SK-N-SH (cell line): ENCODE measurements around the gene NHS. TPM values are rescaled to one million over a fixed set of nuclear protein-coding genes. Genes with fewer than 3 reads are reported as not detected.

Experiments
- CTCF ChIA-PET: fragments of 300-600, 350-600 bp; formaldehyde crosslinking; extraction: SDS; loops from one replicate; lab custom pipeline; 2021; lab: Yijun Ruan, JAX
- POLR2A ChIA-PET: fragments of 350-600 bp; sonication (Branson Sonifier 250); formaldehyde crosslinking; extraction: SDS; loops from one replicate; lab custom pipeline; 2020; ENCODE audit warnings: antibody characterized with exemption, inconsistent platforms; lab: Yijun Ruan, JAX
- DNase-seq: peaks from one replicate; pipeline ENCODE4 v3.0.0; 2012
- H2AFZ ChIP-seq: fragments of 200-600 bp; sonication (generic); 2 replicates; pipeline ENCODE4 v1.8.1; 2016; ENCODE audit warnings: antibody characterized with exemption, mild to moderate bottlenecking, low read depth
- H3F3A ChIP-seq: fragments of 200-600 bp; sonication (generic); replicated peaks from 2 replicates; pipeline ENCODE3; 2016; ENCODE audit warnings: antibody characterized with exemption, mild to moderate bottlenecking; ENCODE audit not compliant: insufficient read depth
- H3K27ac ChIP-seq, 2 experiments: fragments of 200-500 bp in 1 of 2; fragments of 200-600 bp in 1 of 2; sonication (Bioruptor generic) in 1 of 2; sonication (generic), shearing (Covaris generic) in 1 of 2; 2 replicates each; pipeline versions ENCODE4 v1.5.1 to v1.6.1; 2014 to 2016; ENCODE audit warnings: low read depth in 2 of 2, inconsistent platforms in 1 of 2, low read length in 1 of 2, mild to moderate bottlenecking in 1 of 2, mixed read lengths in 1 of 2
- H3K27me3 ChIP-seq: fragments of 200-600 bp; sonication (generic), shearing (Covaris generic); 2 replicates; pipeline ENCODE4 v1.6.1; 2016; ENCODE audit warnings: mixed run types; ENCODE audit not compliant: insufficient read depth
- H3K36me3 ChIP-seq, 2 experiments: fragments of 200-500 bp in 1 of 2; fragments of 200-600 bp in 1 of 2; sonication (Bioruptor generic) in 1 of 2; sonication (generic) in 1 of 2; replicated peaks in 1 of 2; 2 replicates each; pipeline versions ENCODE3 to v1.5.1; 2014 to 2016; ENCODE audit warnings: low read length in 1 of 2, mild to moderate bottlenecking in 1 of 2; ENCODE audit not compliant: insufficient read depth in 2 of 2, control insufficient read depth in 1 of 2
- H3K4me1 ChIP-seq, 2 experiments: fragments of 200-500 bp in 1 of 2; fragments of 200-600 bp in 1 of 2; sonication (Bioruptor generic) in 1 of 2; sonication (generic), shearing (Covaris generic) in 1 of 2; 2 replicates each; pipeline versions ENCODE4 v1.5.1 to v1.6.1; 2014 to 2016; ENCODE audit warnings: low read depth in 1 of 2, low read length in 1 of 2, mixed run types in 1 of 2; ENCODE audit not compliant: insufficient read depth in 2 of 2, control insufficient read depth in 1 of 2
- H3K4me2 ChIP-seq: fragments of 200-600 bp; sonication (generic), shearing (Covaris generic); 2 replicates; pipeline ENCODE4 v1.6.1; 2017; ENCODE audit warnings: mixed run types
- H3K4me3 ChIP-seq, 2 experiments: fragments of 200-500 bp in 1 of 2; fragments of 200-600 bp in 1 of 2; sonication (Bioruptor generic) in 1 of 2; sonication (generic), shearing (Covaris generic) in 1 of 2; 2 replicates each; pipeline versions ENCODE4 v1.5.1 to v1.8.1; 2014 to 2016; ENCODE audit warnings: low read depth in 2 of 2, inconsistent platforms in 1 of 2, low read length in 1 of 2, mild to moderate bottlenecking in 1 of 2, mixed read lengths in 1 of 2, moderate library complexity in 1 of 2
- H3K79me2 ChIP-seq: fragments of 200-600 bp; sonication (generic); 2 replicates; pipeline ENCODE4 v1.8.1; 2017; ENCODE audit warnings: mild to moderate bottlenecking; ENCODE audit not compliant: insufficient read depth
- H3K9ac ChIP-seq: fragments of 200-600 bp; sonication (generic); 2 replicates; pipeline ENCODE4 v1.6.1; 2017; ENCODE audit warnings: mixed run types
- H3K9me2 ChIP-seq: fragments of 200-600 bp; sonication (generic); 2 replicates; pipeline ENCODE4 v1.6.1; 2017; ENCODE audit warnings: mixed run types
- H3K9me3 ChIP-seq: fragments of 200-600 bp; sonication (generic); 2 replicates; pipeline ENCODE4 v1.6.1; 2017; ENCODE audit warnings: mixed run types, mild to moderate bottlenecking, moderate library complexity
- H4K20me1 ChIP-seq: fragments of 200-600 bp; sonication (generic); 2 replicates; pipeline ENCODE4 v1.6.1; 2017; ENCODE audit warnings: mild to moderate bottlenecking, mixed run types; ENCODE audit not compliant: insufficient read depth
- CTCF ChIP-seq: fragments of 200-600 bp; sonication (generic); IDR thresholded peaks from 2 replicates; pipeline ENCODE4 v1.6.1; 2017; ENCODE audit warnings: antibody characterized with exemption, mild to moderate bottlenecking, moderate library complexity
- EP300 ChIP-seq, 2 experiments: IDR thresholded peaks; 2 replicates each; pipeline versions ENCODE4 v1.4.0 to v1.6.1; 2012; ENCODE audit warnings: borderline replicate concordance in 1 of 2, low read depth in 1 of 2, low read length in 1 of 2
- EZH2phosphoT487 ChIP-seq: fragments of 200-600 bp; sonication (generic); IDR thresholded peaks from 2 replicates; pipeline ENCODE4 v1.6.1; 2017; ENCODE audit warnings: low read depth, mixed run types, mild to moderate bottlenecking, antibody characterized with exemption, moderate library complexity, borderline replicate concordance
- FOXJ3 ChIP-seq: sonication (generic); formaldehyde crosslinking; IDR thresholded peaks from 2 replicates; pipeline ENCODE4 v1.5.1; 2020; ENCODE audit warnings: mild to moderate bottlenecking, missing genetic modification reagents
- GATA2 ChIP-seq: sonication (generic); formaldehyde crosslinking; IDR thresholded peaks from 2 replicates; pipeline ENCODE4 v1.5.0; 2020; ENCODE audit warnings: mild to moderate bottlenecking, missing genetic modification reagents
- IRF3 ChIP-seq: fragments of 150-350 bp; IDR thresholded peaks from 2 replicates; pipeline ENCODE4 v1.6.1; 2016; ENCODE audit warnings: mild to moderate bottlenecking, low read depth, low read length
- MXI1 ChIP-seq: IDR thresholded peaks from 2 replicates; pipeline ENCODE4 v1.6.1; 2012; ENCODE audit warnings: mild to moderate bottlenecking, low read depth, low read length, improper control_type of control experiment
- NRF1 ChIP-seq: IDR thresholded peaks from 2 replicates; pipeline ENCODE4 v1.6.1; 2012; ENCODE audit warnings: low read depth, mild to moderate bottlenecking, low read length
- POLR2AphosphoS5 ChIP-seq: IDR thresholded peaks from 2 replicates; pipeline ENCODE4 v1.6.1; 2012; ENCODE audit warnings: low read depth, low read length
- RCOR1 ChIP-seq: fragments of 150-350 bp; IDR thresholded peaks from 2 replicates; pipeline ENCODE4 v1.6.1; 2017; ENCODE audit warnings: antibody characterized with exemption, low read length
- RXRA ChIP-seq: IDR thresholded peaks from 2 replicates; pipeline ENCODE4 v1.4.0; 2012; ENCODE audit warnings: low read depth, mild to moderate bottlenecking, borderline replicate concordance
- SIN3A ChIP-seq: IDR thresholded peaks from 2 replicates; pipeline ENCODE4 v1.6.1; 2012; ENCODE audit warnings: low read depth, mild to moderate bottlenecking, low read length, moderate library complexity, borderline replicate concordance
- SMC3 ChIP-seq: IDR thresholded peaks from 2 replicates; pipeline ENCODE4 v1.6.1; 2012; ENCODE audit warnings: low read depth, low read length, improper control_type of control experiment
- TAF1 ChIP-seq: IDR thresholded peaks from 2 replicates; pipeline ENCODE4 v1.6.1; 2012; ENCODE audit warnings: low read depth, mild to moderate bottlenecking, low read length, moderate library complexity, borderline replicate concordance
- TCF12 ChIP-seq: IDR thresholded peaks from 2 replicates; pipeline ENCODE4 v1.4.0; 2012
- TEAD4 ChIP-seq: IDR thresholded peaks from 2 replicates; pipeline ENCODE4 v1.4.0; 2012; ENCODE audit warnings: mild to moderate bottlenecking, borderline replicate concordance; ENCODE audit not compliant: insufficient read depth
- YY1 ChIP-seq: IDR thresholded peaks from 2 replicates; pipeline ENCODE4 v1.4.0; 2012; ENCODE audit warnings: low read depth, mild to moderate bottlenecking
- WGBS: methylation state at CpG from one replicate; pipeline ENCODE4 v1.1.6; 2017; ENCODE audit warnings: low lambda C conversion rate; 5-methylcytosine and 5-hydroxymethylcytosine counted together
- polyA plus RNA-seq, 3 experiments: library from polyadenylated mRNA; depleted of rRNA; stranded (reverse); fragments of >200 nt; gene quantifications; 2 replicates each; pipeline ENCODE4 v1.2.3, GENCODE V29; 2012
- TF ChIP-seq, protein P1 (sequence below): IDR thresholded peaks from 2 replicates; pipeline ENCODE4 v1.4.0; 2012; ENCODE audit warnings: low read depth, borderline replicate concordance
- TF ChIP-seq, protein P2 (sequence below): IDR thresholded peaks from 2 replicates; pipeline ENCODE4 v1.6.1; 2012; ENCODE audit warnings: mild to moderate bottlenecking, low read depth, low read length, moderate library complexity

Gene NHS
- polyA plus RNA-seq, 1 of the 3 experiments (the other 2 are of a cell fraction) = 1.0 TPM

GRCh38 chrX:17685026-17685425 is 310.0 kb downstream of the NHS start:
- no peaks in the 10 kb centered on the region for H3F3A ChIP-seq
- CTCF ChIA-PET = interaction anchor here (0.6 kb wide), 1 partner anchor 249 kb away, joined by 3 read pairs; no protein-coding TSS in a partner anchor

More at GRCh38 chrX:17685026-17685425, 310.0 kb downstream of the NHS start:
- H3K4me2 ChIP-seq = no peak overlapping the region
- TF ChIP-seq POLR2AphosphoS5 (no peak), NRF1 (no peak), RCOR1 (no peak), RXRA (no peak), TEAD4 (no peak), IRF3 (no peak), TAF1 (no peak), EZH2phosphoT487 (no peak), EP300 (IDR thresholded peaks at IDR 0.05; ENCODE audit: borderline replicate concordance in 1 of 2, low read depth in 1 of 2, low read length in 1 of 2) (no peak), SIN3A (no peak), MXI1 (no peak), FOXJ3 (CRISPR knock-in tag) (no peak), CTCF (no peak), TCF12 (no peak), GATA2 (no peak), SMC3 (no peak), YY1 (no peak)
- TF ChIP-seq, protein P1, sequence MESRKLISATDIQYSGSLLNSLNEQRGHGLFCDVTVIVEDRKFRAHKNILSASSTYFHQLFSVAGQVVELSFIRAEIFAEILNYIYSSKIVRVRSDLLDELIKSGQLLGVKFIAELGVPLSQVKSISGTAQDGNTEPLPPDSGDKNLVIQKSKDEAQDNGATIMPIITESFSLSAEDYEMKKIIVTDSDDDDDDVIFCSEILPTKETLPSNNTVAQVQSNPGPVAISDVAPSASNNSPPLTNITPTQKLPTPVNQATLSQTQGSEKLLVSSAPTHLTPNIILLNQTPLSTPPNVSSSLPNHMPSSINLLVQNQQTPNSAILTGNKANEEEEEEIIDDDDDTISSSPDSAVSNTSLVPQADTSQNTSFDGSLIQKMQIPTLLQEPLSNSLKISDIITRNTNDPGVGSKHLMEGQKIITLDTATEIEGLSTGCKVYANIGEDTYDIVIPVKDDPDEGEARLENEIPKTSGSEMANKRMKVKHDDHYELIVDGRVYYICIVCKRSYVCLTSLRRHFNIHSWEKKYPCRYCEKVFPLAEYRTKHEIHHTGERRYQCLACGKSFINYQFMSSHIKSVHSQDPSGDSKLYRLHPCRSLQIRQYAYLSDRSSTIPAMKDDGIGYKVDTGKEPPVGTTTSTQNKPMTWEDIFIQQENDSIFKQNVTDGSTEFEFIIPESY = no peak
- TF ChIP-seq, protein P2, sequence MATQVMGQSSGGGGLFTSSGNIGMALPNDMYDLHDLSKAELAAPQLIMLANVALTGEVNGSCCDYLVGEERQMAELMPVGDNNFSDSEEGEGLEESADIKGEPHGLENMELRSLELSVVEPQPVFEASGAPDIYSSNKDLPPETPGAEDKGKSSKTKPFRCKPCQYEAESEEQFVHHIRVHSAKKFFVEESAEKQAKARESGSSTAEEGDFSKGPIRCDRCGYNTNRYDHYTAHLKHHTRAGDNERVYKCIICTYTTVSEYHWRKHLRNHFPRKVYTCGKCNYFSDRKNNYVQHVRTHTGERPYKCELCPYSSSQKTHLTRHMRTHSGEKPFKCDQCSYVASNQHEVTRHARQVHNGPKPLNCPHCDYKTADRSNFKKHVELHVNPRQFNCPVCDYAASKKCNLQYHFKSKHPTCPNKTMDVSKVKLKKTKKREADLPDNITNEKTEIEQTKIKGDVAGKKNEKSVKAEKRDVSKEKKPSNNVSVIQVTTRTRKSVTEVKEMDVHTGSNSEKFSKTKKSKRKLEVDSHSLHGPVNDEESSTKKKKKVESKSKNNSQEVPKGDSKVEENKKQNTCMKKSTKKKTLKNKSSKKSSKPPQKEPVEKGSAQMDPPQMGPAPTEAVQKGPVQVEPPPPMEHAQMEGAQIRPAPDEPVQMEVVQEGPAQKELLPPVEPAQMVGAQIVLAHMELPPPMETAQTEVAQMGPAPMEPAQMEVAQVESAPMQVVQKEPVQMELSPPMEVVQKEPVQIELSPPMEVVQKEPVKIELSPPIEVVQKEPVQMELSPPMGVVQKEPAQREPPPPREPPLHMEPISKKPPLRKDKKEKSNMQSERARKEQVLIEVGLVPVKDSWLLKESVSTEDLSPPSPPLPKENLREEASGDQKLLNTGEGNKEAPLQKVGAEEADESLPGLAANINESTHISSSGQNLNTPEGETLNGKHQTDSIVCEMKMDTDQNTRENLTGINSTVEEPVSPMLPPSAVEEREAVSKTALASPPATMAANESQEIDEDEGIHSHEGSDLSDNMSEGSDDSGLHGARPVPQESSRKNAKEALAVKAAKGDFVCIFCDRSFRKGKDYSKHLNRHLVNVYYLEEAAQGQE = no peak
- TF ChIP-seq, all 33 proteins: peak for 0
- H3K4me3 ChIP-seq = no peak overlapping the region
- H3K9me3 ChIP-seq = no peaks in the 10 kb centered on the region
- H3K27me3 ChIP-seq = no peaks in the 10 kb centered on the region
- H2AFZ ChIP-seq = no peak overlapping the region
- no peak for DNase-seq
- POLR2A ChIA-PET = no interaction called here
- WGBS = 51% methylated on average over 4 of the region's 4 CpGs
- no peak overlapping the region for H3K27ac ChIP-seq
- no peak overlapping the region for H3K9ac ChIP-seq
- no peaks in the 10 kb centered on the region for H3K9me2 ChIP-seq
- H3K79me2 ChIP-seq = no peaks in the 10 kb centered on the region
- no peaks in the 10 kb centered on the region for H3K4me1 ChIP-seq
- no peaks in the 10 kb centered on the region for H4K20me1 ChIP-seq
- no peaks in the 10 kb centered on the region for H3K36me3 ChIP-seq
